GM12864 (cell line): ENCODE data around the gene GGNBP2.
"Not testable (repeated sequence)": the region's sequence is repeated elsewhere in the genome, so short reads cannot be mapped to it uniquely, and the experiment has no call there.

Experiments used
- DNase-seq: peaks from one replicate; pipeline ENCODE4 v3.0.0-alpha.2; 2011; ENCODE audit warnings: low read depth
- H3K4me3 ChIP-seq: 2 replicates; pipeline ENCODE4 v1.5.1; 2011; ENCODE audit warnings: mild to moderate bottlenecking, low read depth, low read length, control low read depth
- TF ChIP-seq, protein P1 (sequence below): IDR thresholded peaks from 2 replicates; pipeline ENCODE4 v1.5.1; 2011; ENCODE audit warnings: low read depth, mild to moderate bottlenecking, moderate library complexity, low read length, control low read depth, inconsistent platforms; ENCODE audit errors: missing control alignments

The GGNBP2 gene

GRCh38 chr17:36600936-36601302, 56.2 kb downstream of the GGNBP2 start:
- peak overlapping the region; percentile 93 for H3K4me3 ChIP-seq
- TF ChIP-seq, protein P1, sequence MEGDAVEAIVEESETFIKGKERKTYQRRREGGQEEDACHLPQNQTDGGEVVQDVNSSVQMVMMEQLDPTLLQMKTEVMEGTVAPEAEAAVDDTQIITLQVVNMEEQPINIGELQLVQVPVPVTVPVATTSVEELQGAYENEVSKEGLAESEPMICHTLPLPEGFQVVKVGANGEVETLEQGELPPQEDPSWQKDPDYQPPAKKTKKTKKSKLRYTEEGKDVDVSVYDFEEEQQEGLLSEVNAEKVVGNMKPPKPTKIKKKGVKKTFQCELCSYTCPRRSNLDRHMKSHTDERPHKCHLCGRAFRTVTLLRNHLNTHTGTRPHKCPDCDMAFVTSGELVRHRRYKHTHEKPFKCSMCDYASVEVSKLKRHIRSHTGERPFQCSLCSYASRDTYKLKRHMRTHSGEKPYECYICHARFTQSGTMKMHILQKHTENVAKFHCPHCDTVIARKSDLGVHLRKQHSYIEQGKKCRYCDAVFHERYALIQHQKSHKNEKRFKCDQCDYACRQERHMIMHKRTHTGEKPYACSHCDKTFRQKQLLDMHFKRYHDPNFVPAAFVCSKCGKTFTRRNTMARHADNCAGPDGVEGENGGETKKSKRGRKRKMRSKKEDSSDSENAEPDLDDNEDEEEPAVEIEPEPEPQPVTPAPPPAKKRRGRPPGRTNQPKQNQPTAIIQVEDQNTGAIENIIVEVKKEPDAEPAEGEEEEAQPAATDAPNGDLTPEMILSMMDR = no peak
- no peak for DNase-seq

GRCh38 chr17:36601303-36602029, 56.7 kb downstream of the GGNBP2 start, which contains the start of gene MRM1:
Gene MRM1, plus strand, starts transcription at chr17:36601583. Its CDS starts 228 bp downstream, at chr17:36601811.
- peak; percentile 81 for DNase-seq

GRCh38 chr17:36602030-36602748, 57.5 kb downstream of the GGNBP2 start:
- peak overlapping the region; percentile 93 for H3K4me3 ChIP-seq
- DNase-seq = no peak
- TF ChIP-seq, protein P1 = no peak

More at GRCh38 chr17:36601303-36602029, 56.7 kb downstream of the GGNBP2 start, which contains the start of gene MRM1:
- TF ChIP-seq, protein P1 = peak; percentile 5
- H3K4me3 ChIP-seq = peak within 1 kb of the TSS; percentile 93

DNA sequence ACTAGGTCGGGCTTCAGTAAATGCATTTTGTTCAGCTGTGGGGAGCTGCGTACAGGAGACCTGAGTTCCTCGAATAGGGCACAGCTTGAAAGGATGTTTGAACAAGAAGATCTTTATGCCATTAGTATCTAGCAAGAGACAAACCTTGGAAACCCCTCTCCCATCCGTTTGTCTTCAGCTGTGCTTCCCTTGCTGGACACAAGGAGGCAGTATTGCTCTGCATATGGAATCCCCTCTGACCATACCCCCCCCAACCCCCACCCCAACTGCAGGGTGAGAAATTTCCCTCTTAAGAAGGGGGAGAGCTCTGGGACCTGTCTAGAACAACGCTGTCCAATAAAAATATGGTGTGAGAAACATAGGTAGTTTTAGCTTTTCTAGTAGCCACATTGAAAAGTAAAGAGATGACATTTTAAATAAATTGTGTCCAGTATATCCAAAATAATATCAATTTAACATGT, 58.2 kb downstream of the GGNBP2 start:
- TF ChIP-seq, protein P1 = peak; percentile 90
- peak overlapping the region; percentile 93 for H3K4me3 ChIP-seq
- peak; percentile 49 for DNase-seq

GRCh38 chr17:36605028-36605427, 60.3 kb downstream of the GGNBP2 start:
- not testable (repeated sequence) for H3K4me3 ChIP-seq, DNase-seq

- no peak for DNase-seq
- TF ChIP-seq, protein P1 = no peak
- no peak overlapping the region for H3K4me3 ChIP-seq
Observed at GRCh38 chr17:36608280-36608679, 63.6 kb downstream of the GGNBP2 start.

DNA sequence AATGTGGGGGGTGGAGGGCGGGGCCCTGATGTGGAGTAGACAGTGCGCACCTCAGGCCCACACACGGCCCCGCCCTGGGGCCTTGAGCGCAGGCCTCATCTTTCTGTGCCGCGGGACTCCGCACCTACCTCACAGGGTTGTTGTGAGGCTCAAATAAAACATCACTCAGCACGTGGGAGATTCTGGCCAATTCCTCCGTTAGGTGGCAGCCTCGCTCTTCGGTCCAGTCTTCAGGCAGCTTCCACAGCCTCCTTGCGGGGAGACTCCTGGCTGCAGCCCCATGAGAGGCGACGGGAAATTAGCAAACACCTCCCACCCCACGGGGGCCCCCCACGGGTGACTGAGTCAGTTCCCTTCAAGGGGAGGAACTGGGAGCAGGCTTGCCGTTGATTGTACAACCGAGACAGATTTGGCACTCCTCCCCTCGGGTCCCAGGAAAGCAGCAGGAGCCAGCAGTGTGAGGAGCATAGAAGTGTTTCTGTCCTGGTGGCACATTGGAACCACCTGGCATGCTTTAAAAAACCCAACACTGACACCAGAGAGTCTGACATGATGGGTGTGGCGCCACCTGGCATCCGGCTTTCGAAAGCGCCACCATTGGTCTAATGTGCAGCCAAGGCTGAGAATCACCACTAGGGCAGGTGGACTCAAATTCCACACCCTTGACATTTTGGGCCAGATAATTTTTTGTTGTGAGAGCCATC, 64.2 kb downstream of the GGNBP2 start:
- no peak for DNase-seq
- no peak overlapping the region for H3K4me3 ChIP-seq
- TF ChIP-seq, protein P1 = peak; percentile 23
